CD1c-positive myeloid dendritic cell (primary cell): ENCODE measurements around the gene CACNA1G.

Source experiments
- DNase-seq: peaks from one replicate; pipeline ENCODE4 v3.0.0-alpha.2; 2016; ENCODE audit errors: extremely low spot score

Gene CACNA1G

DNA sequence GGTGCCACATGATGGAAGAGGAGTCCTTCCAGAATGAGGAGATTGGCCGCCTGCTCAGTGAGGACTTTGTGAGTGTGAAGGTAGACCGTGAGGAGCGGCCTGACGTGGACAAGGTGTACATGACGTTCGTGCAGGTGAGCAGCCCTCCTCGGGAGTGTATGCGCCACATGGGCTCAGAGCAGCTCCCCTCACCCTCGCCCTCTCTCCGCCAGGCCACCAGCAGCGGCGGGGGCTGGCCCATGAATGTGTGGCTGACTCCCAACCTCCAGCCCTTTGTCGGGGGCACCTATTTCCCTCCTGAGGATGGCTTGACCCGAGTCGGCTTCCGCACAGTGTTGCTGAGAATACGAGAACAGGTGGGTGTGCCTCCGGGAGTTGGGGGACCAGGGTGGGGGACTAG is 11.7 kb upstream of the CACNA1G start:
- DNase-seq: no peak

DNA sequence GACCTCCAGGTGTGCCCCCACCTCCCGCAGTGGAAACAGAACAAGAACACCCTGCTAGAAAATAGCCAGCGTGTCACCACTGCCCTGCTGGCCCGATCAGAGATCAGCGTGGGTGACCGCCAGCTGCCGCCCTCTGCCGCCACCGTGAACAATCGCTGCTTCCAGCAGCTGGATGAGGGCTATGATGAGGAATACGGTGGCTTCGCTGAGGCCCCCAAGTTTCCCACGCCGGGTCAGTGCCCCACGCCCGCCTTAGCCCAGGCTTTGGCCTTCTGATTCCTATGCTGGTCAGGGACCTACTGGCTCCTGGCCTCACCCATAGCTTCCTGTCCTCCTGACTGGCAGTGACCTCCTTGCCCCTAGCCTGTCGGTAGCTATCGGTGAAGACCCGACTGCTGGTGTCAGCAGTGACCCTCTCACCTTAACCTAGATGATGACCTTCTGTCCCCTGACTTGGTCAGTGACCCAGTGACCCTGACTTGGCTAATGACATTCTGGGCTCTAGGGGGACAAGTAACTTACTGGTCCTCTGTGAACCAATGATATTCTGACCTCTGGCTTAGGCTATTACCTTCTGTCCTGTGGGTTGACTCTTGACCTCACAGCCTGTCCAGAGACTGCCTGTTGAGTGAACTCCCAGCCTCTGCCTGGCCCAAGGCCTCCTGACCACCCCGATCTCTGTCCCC is 11.1 kb upstream of the CACNA1G start:
- DNase-seq: no peak

DNA sequence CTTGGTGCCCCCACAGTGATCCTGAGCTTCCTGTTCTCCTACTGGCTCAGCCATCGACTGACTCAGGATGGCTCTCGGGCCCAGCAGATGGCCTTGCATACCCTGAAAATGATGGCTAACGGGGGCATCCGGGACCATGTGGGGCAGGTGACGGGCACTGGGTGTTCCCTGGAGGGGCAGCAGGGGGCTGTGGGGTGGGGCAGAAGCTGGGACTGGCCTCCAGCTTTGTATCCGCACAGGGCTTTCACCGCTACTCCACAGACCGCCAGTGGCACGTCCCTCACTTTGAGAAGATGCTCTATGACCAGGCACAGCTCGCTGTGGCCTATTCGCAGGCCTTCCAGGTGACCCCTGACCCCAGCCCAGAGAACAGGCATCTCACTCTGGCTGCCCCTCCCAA is 10.5 kb upstream of the CACNA1G start:
- DNase-seq: no peak

DNA sequence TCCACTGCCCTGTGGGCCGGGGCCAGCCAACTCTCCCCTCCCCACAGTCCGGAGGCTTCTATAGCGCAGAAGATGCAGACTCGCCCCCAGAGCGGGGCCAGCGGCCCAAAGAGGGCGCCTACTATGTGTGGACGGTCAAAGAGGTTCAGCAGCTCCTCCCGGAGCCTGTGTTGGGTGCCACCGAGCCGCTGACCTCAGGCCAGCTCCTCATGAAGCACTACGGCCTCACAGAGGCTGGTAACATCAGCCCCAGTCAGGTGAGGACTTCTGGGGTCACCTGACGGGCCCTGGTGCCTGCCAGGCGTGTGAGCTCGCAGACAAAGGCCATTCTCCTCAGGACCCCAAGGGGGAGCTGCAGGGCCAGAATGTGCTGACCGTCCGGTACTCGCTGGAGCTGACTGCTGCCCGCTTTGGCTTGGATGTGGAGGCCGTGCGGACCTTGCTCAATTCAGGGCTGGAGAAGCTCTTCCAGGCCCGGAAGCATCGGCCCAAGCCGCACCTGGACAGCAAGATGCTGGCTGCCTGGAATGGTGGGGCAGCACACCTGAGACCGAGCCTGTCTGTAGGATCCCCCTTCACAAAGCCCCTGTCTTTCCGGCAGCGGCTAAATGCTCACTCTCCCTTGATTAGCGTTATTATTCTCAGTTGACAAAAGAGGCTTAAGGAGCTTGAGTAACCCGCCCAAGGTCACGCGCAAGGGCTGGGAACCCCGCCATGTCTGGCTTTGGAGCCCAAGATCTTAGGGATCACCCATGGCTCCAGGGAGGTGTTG is 9.7 kb upstream of the CACNA1G start:
- peak; percentile 65 for DNase-seq

DNA sequence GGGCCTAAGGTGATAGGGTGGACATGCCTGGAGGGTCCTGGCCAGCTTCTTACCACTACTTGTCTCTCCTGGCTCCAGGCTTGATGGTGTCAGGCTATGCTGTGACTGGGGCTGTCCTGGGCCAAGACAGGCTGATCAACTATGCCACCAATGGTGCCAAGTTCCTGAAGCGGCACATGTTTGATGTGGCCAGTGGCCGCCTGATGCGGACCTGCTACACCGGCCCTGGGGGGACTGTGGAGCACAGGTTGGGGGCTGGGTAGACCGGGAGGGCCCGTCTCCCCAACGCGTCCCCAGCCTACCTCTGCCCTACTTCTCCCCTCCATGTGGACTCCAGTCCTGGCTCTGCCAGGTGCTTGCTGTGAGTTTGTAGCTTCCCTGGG is 9.1 kb upstream of the CACNA1G start:
- DNase-seq: no peak

DNA sequence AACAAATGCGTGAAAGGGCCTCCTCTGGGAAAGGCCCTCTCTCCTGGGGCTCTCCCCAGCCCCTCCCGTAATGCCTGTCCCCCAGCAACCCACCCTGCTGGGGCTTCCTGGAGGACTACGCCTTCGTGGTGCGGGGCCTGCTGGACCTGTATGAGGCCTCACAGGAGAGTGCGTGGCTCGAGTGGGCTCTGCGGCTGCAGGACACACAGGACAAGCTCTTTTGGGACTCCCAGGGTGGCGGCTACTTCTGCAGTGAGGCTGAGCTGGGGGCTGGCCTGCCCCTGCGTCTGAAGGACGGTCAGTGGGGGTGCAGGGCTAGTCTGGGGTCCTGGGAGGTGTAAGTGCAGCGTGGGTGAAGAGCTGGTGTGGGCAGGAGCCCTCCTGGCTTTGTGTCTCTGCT is 8.6 kb upstream of the CACNA1G start:
- DNase-seq: no peak

DNA sequence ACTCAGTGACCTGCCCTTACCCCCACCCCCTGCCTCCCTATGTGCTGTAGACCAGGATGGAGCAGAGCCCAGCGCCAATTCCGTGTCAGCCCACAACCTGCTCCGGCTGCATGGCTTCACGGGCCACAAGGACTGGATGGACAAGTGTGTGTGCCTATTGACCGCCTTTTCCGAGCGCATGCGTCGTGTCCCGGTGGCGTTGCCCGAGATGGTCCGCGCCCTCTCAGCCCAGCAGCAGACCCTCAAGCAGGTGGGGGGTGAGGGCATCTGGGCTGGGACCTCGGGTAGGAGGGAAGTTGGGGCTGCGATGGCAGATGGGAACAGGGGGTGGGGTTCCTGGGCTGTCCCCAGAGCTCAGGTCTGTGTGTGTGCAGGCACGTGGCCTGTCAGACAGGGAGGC is 6.3 kb upstream of the CACNA1G start:
- no peak for DNase-seq

DNA sequence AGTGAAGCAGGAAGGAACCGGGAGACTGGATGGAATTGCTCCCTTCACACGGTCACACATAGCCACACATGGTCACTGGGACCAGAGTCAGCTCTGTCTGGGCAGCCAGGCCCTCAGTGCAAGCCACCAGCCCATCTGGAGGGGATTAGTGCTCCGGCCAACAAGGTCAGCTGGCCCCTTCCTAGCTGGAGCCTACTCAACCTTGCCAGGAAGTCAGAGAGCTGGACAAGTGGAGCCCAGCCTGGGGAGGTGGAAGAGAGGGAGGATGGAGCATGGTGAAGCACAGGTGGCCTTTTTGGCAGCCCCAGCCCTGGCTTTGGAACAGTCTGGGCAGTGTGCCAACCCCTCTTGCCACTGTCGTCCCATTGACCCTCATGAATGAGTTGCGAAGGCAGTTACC is 3.7 kb upstream of the CACNA1G start:
- no peak for DNase-seq

DNA sequence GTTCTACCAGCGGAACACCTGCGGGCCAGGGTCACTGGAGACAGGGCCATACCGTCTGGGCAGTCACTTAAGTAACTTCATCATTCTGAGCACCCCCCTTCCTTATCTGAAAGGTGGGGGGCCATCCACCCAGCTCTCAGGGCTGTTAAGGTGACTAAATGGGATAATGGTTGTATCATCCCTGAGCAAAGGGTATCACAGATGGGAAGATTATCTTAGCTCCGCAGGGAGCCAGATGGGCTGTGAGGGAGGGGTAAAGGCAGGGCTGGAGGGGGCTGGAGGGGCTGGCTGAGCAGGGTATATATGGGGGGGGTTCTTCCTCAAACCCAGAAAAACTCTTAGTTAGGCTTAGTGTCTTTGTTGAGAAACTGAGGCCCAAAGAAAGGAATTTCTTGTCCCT is 2.9 kb upstream of the CACNA1G start:
- DNase-seq: no peak

DNA sequence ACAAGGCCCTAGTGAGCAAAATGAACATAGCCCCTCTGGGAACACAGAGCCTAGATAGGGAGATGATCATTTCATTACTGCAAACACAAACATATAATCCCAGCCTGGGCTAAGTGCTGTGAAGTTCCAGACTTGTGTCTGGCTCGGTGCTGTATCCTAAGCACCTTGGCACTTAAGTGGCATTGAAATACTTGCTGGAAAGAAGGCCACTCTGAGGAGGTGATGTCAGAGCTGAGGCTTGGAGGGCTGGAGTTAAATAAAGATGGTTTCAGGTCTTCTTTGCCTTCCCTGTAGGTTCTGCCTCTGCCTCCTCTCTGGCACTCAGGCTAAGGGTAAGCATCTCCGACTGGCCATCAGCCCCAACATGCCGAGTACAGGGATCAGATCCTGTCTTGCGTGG is 2.4 kb upstream of the CACNA1G start:
- DNase-seq: no peak

DNA sequence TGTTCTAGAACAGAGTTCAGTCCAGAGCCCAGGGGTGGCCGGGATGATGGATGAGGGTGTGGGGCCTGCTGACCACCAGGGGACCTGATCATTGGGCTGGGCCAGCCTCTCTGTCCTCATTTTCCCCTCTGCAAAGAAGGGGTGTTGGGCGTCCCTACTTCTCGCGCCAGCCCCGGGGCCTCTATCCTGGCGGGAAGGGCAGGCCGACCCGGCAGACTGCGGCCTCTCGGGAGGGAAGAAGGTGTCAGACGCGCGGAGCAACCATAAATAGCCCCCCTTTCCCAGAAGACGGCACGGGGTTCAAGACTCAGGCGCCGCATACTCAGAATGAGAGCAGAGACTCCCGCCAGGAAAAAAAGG is 2.0 kb upstream of the CACNA1G start:
- no peak for DNase-seq

DNA sequence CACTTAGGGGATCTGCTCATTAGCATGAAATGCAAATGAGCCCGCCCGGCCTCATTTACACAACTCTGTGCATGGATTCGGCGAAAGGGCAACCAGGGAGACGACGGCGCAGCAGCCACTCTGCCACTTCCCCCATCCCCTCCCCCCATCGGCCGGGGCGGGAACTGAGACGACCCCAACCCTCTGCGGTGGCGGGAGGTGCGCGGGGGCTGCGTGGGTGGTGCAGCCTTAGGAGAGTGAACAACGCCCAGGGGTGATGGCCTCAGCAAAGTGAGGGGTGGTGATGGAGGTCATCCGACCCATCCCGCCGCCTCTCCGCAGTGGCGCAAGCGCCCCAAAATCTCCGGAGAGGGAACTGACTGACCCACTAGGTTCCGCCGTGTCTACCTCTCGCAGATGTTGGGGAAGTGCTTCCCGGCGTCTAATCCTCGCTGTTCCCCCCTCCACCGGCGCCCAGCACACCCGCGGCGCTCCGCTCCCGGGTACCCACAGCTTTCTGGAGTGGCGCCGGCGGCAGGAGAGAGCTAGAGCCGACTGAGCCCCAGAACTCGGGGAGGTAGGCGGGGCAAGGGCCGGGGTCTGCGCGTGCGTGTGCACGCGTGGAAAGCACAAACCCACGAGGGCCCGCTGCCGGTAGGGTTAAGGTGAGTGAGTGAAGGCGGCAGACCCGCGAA is 1.4 kb upstream of the CACNA1G start:
- DNase-seq: peak; percentile 70

DNA sequence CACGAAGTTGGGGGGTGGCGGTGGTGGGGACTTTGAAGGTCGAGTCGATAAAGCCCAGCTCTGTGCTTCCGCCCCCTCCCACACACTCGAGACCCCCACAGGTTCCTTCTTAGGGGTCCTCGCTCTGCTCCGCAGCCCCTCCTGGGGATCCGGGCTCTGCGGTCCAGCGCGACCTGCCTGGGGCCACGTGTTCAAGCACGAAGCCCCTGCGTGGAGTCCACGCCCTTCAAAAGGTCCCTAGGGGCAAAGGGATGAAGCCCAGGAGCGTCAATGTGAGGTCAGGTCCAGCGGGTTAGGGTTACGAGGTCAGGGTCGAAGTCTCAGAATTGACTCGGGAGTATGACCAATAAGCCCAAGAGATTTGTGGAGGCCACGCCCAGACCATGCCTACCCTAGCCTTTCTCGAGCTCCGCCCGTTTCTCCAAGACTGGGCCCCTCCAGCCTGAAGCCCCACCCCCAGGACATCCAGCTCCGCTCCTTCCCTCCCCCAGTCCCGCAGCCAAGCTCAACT is 786 bp upstream of the CACNA1G start:
- DNase-seq: peak; percentile 52

DNA sequence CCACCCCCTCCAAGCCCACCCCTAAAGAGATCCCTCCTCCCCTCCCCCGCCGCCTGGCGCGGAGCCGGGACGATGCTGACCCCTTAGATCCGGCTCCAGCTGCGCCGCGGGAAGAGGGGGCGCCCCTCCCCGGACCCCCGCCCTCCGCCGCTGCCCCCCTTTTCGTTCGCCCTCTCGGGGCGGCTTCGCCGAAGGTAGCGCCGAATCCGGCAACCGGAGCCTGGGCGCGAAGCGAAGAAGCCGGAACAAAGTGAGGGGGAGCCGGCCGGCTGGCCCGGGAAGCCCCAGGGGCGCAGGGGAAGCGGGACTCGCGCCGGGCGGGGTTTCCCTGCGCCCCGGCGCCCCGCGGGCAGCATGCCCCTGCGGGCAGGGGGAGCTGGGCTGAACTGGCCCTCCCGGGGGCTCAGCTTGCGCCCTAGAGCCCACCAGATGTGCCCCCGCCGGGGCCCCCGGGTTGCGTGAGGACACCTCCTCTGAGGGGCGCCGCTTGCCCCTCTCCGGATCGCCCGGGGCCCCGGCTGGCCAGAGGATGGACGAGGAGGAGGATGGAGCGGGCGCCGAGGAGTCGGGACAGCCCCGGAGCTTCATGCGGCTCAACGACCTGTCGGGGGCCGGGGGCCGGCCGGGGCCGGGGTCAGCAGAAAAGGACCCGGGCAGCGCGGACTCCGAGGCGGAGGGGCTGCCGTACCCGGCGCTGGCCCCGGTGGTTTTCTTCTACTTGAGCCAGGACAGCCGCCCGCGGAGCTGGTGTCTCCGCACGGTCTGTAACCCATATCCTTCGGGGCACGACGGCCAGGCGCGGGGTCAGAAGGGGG is 623 bp downstream of the CACNA1G start:
- DNase-seq: peak; percentile 44

DNA sequence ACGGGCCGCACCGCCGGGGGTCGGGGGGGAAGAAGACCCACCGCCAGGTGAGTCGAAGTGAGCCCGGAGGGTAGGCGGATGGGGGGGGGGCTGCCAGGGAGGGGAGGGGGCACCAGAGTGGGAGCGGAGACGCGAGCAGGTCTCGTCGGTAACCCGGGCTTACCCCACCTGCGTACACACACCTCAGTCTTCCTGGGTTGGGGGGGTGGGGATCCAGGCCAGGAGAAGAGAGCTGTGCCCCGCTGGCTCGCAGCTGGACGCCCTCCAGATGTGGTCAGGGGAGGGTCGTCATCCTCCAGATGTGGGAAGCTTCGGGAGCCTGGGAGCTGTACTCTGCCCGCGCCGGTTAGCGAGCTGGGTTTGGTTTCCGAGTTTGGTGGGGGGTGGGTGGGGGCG is 1.2 kb downstream of the CACNA1G start:
- DNase-seq: no peak

DNA sequence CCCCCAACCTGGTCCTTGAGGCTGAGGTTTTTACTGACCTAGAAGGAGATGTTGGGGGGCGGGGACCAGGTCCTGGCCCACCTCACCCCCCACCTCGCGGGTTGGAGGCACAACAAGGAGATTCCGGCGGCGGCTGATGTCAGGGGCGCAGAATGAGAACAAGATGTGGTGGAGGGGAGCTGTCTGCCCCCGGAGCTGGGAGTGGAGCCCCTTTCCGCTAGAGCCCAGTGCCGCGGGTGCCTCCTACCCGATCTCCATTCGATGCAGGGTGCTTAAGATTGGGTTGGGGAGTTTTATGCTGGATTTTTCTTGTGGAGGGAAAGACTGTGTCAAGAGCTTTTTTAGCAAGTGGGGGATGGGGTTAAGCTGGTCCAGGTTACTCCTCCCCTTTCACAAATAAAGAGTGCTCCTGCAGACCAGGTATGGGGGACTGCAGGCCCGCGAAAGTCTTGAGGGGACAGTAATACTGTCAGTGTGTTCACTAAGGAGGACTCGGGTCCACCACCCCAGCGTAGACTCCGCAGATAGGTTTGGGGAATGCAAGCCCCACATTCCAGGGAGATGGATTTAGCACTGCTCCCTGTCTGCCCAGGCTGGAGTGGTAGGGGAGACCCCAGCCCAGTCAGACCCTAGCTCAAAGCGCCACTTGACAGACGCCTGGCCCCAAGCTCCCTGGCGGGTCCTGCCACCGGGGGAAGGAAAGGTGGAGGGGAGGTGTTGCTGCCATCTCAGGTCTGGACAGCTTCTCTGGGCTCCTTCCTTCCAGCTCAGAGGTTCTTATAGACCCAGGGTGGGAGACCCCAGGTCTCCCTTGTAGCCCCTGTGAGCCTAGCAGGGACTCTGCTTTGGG is 2.0 kb downstream of the CACNA1G start:
- DNase-seq: no peak

DNA sequence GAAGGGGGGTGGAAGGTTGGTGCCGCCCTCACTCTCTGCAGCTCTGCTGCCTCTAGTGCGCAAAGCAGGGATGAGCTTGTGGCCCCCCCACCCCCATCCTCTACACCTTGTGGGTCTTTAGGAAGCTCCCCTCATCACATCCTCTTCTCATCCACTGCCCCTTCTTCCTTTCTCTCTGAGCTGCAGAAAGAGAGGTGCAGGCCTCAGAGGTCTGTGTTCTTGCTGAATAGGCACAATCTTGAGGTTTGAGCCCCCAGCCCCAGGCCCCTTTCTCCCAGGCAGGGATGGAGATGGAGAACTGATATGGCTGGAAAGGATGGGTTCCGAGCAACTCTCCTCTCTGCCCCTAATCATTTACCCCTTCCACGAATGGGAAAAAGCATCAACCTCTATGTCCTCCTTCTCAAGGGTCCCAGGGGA is 2.6 kb downstream of the CACNA1G start:
- no peak for DNase-seq

DNA sequence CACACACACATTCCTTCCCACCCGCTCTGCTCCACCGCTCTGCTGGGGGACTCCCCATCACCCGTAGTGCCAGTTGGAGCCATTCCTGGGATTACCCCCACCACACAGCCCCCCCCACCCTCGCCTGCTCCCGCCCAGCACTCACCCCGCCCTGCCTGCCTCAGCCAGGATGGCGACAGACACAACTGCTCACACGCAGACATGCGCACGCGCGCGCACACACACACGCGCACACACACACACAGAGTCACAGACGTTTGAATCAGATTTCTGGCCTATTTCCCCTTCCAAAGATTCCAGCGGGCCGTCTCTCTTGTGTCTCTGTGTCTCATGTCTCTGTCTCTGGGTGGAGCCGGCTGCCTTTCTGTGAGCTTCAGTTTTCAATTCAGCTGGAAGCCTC is 4.4 kb downstream of the CACNA1G start:
- DNase-seq: peak; percentile 70

DNA sequence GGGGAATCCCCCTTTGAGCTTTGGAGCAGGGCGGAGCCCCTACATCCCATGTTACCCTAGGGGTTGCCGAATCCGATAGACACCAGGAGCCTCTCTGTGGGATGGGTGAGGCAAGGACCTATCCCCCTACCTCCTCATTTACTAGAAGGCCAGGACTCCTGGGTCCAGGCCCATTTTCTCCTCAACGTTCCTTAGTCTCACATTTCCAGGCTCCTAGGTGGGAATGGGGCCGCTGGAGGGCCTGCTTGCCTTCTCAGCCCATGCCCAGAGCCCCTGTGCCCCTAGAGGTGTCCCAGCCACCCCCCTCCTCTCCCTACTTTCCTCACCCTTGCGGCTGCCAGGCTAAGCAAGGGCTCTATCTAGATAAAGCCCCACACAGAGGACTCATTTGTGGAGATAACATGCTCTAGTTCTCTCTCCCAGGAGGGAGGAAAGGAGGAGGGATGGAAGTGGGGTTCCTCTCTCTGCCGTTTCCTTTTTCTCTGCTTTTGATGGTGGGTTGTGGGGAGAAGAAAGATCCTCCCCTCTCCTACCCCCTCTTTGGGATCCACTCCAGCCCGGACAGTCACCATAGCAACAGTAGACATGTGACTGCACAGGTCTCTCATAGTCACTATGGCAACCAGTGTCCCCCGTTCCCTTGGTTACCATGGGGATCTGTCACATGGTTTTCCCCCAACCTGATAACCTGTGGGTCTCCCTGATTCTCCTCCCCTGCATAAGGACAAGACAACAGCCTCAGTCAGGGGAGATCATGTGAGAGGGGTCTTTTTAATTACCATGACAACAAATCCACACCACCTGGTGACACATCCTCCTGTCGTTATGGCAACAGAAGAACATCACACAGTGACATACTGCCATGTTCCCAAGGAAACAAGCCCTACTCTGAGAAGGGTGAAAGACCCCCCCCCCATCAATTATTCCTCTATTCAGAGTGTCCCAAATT is 5.2 kb downstream of the CACNA1G start:
- peak; percentile 52 for DNase-seq

DNA sequence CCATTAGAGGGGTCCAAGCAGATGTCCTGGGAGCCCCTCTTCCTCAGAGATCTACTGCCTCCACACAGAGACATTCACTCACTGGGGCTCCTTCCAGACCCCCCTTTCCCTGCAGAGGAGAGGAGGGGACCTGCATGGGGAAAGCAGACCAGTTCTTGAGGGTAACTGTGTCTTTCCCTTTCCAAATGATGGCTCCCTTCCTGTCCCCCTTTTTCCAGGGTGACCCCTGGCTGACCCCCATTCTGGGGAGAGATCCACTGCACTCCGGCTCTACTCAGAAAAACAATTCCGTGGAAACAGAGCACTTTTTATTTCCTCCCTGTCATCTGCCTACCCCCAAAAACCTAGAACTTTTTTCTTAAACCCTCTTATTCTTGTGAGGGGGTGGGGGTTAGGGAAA is 6.4 kb downstream of the CACNA1G start:
- no peak for DNase-seq
